GM19035 (cell line): ENCODE data around the gene CTXND1.

Source experiments
- ATAC-seq: cut with Tn5 transposase; IDR thresholded peaks from one replicate; pipeline ENCODE4 v1.9.1; 2021; ENCODE audit not compliant: unreplicated experiment

The CTXND1 gene

DNA sequence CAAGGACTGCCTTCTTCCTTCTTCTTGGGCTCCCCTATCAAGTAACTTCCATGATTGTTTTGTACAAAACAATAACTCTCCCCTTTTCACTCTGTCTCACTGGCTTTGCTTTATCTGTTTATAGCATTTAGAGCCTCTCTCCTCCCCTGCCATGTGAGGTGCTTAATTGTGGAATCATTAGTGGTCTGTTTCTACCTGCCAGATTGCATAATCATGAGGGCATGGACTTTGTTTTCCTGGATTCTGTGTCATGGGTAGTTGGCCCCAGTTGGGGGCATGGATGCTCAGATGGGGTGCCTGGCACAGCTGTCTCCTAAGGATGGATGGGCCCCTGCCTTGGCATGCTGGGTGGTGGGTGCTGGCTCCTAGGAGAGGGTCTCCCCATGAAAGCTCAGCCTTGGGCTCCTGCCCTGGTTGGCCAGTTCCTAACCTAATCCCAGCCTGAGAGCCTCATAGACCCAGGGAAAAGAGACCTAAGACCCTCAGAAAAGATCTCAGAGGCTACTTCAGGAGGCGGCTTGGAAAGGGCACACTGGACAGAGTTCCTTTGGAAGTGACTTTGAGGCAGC, 8.0 kb upstream of the CTXND1 start:
- ATAC-seq, result no peak

DNA sequence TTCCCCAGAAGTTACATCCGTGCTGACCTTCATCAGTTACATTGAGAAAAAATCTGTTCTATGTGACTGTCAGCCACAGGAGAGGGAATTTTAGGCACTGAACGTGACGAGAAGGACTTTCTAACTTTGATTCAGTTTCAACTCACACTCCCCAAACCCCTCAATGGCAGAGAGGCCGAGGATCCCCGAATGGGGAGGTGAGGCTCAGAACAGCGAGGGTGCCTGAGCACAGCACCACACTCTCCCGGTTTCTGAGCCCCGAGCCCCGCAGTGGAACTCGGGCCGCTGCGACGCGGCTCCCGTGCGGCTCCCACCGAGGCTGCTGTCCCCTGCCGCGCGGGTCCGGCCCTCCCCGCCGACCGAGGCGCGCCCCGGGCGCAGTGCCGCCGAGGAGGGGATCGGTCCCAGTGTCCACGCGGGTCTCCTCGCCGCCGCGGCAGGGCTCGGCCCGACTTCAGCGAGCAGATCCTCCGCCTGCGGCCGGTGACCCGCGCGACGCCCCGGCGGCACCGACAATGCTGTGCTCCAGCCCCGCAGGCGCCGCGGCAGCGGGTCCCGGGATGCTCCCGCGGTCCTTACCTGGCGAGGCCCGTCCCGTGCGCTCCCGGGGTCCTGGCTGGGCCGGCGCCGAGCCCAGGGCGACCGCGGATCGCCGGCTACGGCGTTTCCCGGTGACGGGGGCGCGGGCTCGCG, 439 bp downstream of the CTXND1 start:
- no peak for ATAC-seq

DNA sequence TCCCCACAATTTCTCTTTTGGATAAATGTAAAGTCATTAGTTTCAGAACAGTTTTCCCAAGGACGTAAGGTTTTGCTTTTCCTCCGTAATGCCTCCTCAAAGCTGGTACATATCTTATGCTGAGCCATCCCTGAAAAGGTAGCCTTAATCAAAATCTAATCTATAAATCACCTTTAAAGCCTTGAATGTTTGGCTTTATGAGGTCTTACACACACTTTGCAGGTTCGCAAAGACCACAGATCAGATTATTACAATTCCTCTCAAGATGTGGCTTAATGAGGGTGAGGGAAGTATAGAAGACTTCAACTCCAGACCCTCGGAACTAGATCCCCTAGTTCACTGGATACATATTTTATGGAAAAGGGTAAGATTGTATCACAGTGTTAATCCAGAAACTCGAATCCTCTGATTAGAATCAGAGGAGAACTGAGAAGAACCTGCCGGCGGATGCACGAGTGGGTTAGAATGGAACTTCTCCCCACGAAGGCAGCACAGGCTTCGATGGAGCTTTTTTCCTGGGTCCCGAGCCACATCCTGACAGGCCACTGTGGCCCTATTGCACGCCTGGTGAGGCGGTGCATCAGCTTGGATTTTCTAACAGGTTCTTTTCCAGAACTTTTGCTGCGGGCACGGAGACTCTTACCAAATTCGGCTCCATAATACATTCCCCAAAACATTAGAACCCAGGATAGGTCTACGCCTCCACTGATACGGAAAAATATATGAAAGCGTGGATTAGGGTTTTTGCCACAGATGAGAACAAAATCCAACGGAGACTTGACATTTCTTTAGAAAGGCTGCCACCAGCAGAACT, 1.2 kb downstream of the CTXND1 start:
- no peak for ATAC-seq

DNA sequence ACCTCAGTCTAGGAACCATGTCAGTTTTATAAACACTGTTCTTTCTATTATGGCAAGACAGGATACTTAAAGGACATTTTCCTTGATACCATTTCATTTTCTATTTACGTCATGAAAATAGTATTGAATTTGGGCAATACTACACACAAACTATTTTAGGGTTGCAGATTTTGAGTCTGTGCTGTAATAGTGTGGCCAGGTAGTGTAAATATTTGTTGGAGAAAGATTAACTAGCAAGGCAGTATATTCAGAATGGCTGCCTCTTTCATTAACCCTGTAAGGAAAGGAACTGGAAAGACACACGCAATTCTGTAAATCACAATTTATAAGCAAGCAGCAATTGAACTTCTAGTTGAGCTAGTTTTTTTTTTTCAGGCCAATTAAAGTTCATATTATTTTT, 2.0 kb downstream of the CTXND1 start:
- no peak for ATAC-seq

DNA sequence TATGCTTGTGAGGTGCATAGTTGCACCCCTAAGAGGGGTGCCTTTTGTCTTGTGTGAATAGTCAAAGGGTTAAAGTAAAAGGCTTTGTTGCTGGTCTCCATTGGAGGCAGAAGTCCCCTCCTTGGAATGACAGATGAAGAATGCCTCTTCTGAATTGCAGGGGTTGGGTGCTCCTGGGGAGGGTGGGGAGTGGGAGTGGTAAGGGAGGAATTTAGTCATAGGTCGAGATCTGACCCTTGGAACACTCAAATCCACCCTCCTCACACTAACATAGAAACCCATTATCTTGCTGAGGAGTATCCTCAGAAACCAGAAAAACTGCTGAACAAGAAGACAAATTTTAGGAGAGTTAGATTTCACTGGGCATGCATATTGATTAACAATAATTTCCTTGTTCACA, 4.7 kb downstream of the CTXND1 start:
- ATAC-seq, result no peak

DNA sequence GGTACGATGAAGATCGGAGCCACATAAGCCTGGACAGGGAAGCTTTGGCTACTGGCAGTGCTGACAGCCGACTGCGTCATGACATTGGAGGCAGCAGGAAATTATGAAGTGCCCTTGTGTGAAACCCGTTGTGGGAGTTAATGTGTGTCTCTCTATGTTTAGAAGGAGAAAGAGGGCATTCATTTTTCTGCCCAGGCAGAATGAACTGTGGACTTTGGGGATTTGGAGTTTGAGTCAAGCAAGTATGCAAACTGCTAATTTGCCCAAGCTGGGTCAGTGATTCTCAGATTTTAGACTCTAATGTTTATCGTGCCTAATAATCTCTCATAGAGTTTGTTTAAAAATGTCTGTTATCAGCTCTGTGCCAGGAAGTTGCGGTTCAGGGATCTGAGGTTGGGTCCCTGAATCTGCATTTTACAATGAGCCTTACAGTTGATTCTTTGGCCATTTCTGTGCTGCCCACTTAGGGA, 5.6 kb downstream of the CTXND1 start:
- no peak for ATAC-seq

DNA sequence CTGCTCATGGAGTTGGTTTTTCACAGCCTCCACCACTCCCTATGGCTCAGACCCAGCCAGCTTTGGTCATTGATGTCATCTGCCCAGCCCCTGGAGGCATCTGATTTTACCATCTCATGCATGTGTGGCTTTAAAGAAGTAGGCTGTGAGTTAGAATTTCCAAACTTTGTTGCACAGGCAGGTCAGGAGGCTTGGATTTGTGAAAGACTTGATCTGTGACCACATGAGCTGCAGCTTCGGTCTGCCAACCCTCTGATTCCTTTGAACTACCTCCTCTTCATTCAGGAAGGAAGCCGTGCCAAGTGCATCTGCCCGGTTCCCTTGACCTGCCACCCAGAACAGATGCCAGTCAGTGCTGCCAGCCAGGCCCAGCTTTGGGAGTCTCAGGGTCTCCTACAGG, 9.2 kb downstream of the CTXND1 start:
- ATAC-seq, result no peak

DNA sequence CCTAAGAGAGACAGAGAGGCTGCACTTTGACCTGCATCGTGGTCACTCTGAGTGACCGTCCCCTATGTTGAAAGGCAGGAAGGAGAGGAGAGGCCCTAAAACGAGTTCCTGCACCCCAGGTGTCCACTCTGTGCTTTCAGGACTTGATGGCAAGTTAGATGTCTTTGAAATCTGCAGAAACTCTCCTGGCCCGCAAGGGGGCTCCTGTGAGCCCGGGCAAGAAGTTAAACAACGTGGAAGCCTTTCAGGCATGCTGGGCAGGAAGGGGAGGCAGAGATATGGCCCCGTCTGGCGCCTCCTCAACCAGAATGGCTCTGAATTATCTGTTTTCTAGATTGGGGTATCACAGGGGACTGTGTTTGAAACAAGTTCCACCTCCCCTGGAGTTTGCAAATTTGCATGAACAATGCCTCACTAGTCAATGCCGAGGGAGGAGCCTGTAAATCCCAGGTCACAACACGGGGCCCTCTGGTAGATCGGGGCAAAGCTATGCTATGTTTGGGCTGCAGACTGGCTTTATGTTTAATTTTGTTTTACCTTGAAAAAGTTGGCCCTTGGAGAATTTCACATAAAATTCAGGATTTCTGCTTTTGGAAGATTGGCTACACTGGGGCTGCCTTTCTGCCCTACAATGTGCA, 9.8 kb downstream of the CTXND1 start:
- no peak for ATAC-seq

DNA sequence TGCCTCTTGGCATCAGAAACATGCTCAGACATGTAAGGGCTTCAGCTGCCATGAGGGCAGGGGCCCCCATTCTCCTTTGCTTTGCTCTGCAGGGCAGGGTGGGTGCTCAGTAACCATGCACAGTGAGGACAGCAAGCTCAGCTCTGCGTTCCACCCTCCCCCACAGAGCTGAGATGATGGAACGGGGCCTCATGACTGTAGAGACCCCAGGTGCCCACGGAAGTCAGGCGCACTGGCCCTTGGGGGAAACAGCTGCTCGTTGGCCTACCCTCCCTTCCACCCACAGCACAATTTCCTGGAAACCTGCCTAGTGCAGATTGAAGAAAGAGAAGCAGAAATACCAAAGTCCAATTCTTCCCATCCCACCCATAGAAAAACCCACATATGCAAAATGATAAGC, 10.5 kb downstream of the CTXND1 start:
- ATAC-seq, result no peak

DNA sequence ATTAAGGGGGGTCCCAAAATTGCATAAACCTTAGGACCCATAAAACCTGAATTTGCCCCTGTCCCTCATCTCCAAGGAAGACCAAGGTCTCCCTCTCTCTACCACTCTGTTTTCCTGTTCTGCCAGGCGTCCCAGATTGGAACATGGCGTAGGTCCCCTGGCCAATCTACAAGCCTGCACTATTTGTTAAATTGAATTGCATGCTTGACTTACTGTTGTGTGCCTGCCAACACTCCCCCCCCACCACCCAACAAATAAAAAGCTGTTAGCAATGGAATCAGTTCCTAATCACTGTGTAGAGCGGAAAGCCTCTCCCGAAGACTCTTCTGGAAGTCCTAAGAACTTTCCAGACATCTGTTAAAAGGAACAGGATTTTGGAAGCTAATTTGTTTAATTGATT, 11.7 kb downstream of the CTXND1 start:
- ATAC-seq, result no peak

DNA sequence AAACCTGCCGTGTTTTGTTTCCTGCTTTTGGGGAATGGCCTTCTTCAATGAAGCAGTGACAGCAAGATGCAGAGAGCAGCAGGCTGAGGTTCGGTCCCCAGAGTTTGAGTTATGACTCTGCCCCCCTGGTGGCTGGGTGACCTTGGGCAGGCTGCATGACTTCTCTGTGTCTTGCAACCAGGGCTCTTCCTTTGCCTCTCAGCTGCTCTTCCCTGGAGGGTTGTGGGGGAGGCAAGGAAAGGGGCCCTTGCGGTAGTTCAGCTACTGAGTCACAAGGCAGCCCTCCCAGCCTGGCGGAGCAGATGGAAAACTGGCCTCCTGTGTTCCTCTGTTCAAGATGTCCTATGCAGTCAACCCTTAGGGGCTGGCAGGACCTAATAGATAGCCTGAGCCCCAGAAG, 17.1 kb downstream of the CTXND1 start:
- ATAC-seq, result peak; percentile 58

DNA sequence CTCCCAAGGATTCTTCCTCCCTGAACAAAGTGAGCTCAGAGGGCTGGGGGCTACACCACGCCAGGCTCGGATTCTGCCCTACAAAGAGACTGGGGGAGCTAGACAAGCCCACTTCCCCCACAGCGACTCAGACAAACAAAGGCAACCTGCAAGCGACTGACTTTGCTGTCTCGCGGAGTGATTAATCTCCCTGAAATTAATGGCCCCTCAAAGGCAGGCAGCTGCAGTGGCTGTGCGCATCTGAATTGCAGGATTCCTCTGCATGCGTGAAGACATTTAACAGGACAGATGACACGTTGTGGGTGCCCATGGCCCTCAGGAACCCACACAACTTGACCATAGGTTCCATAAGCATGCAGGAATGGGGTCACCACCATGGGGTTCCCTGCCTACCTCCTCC, 18.4 kb downstream of the CTXND1 start:
- no peak for ATAC-seq

DNA sequence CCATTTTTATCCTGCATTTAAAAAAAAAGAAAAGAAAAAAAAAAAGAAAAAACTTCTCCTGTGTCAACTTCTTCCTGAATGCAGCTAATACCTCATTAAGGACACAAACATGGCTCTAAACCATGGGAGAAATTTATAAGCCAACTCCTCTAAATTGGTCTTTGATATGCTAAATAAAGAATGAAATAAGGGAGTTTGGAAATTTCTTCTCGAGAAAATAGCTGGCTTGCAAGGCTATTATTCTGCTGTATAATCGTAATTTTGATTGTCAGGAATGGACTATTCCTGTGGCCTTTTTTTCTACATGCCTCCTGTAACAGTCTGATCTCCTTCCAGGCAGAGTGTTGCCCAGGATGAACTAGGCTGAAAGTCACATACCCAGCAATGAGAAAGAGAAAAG, 20.6 kb downstream of the CTXND1 start:
- no peak for ATAC-seq

DNA sequence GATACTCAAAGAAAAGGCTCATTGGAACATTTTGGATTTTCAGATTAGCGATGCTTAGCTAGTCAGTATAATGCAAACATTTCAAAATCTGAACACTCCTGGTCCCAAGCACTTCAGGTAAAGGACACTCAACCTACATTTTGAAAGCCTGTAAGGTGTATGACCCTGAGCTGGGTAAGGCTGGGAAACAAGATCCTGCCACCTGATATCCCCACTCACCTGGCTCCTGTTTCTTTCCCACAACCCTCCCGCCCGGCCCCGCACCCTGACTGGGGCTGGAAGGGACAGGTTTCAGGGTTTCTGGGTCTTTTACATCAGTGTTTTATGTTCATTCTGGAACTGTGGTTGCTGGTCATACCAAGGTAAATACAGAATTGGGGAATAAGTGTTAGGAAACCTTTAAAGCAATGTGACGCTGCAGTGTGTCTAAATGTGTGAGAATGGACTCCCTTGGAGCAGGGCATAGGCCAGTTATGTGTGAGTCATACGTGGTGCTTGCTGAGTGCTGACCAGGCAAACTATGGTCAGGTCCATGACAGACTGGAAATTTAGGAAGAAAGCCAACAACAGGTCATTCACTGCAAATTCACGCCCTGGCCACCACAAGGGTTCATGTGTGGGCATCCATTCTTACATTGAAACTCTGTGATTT, 22.9 kb downstream of the CTXND1 start:
- ATAC-seq, result no peak

DNA sequence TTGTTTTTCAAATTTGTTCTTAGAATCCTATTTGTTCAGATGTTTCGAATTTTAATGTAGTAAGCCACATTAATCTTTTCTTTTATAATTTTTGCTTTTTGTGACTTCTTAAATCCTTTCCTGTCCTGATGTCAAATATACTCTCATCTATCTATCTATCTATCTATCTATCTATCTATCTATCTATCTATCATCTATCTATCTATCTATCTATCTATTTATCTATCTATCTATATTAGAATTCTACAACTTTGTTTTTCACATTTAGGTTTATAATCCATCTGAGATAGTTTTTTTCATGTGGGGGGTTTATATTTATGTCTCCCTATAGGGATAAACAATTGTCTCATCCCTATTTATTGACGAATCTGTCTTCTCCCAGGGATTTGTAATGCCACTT, 32.1 kb downstream of the CTXND1 start:
- ATAC-seq, result no peak

DNA sequence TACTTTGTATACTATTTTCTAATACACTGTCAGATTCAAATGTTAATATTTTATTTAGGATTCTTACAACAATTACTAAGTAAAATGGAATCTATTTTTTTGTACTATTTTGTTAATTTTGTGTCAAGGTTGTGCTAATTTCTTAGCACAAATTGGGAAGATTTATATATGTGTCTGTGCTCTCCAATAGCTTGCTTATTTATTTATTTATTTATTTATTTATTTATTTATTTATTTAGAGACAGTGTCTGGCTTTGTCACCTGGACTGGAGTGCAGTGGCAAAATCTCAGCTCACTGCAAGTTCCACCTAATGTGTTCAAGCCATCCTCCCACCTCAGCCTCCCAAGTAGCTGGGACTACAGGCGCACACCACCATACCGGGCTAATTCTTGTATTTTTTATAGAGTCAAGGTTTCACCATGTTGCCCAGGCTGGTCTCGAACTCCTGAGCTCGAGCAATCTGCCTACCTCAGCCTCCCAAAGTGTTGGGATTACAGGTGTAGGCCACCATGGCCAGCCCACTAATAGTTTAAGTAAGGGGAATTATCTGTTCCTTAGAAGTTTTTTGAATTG, 34.6 kb downstream of the CTXND1 start:
- ATAC-seq, result no peak

DNA sequence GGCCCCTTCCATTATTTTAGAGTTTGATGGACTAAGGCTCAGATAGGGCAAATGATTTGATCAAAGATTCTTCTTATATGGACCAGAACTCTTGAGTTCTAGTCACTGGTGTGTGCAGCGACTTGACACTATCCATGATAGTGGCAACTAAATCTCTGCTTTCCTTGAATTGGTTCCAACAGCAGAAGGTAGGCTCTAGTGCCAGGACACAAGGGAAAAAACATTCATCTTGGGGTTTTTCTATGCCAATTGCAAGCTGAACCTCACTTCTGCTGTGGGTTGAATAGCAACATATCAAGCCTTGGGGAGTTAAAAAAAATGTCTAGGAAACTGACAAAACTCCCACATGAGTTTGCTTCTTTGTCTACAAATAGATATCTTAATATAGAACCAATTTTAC, 35.1 kb downstream of the CTXND1 start:
- no peak for ATAC-seq

DNA sequence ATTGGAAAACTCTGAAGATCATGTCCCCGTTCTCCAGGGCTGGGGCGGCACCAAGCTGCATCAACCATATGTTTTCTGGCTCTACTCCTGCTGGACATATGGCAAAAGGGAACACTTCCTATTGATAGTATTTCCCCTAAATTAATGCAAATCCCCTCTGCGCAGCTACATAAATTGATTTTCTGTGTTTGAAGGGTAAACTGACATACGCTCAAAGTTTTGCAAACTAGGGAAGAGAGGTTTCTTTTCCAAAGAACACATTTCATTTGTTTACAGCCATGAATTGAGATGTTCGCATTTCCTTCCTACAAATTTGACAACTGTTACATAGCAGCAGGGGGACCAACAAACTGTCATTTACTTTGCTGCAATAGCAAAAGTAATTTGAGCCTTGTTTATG, 35.9 kb downstream of the CTXND1 start:
- no peak for ATAC-seq

DNA sequence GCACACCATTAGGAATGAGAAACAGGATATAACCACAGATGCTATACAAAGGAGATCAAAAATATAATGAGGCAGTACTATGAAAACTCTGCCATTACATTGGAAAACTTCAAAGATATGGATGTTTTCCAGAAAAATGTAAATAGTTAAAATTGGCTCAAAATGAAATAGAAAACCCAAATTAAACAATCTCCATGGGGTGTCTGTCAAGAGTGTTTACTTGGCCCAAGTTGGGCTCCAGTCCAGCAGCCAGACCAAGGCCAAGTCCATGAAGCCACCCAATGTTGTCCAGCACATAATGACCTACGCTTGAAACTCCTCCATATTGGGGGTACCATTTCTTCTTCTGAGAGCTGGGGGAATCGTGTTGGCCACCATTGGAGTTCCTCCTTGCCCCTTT, 37.1 kb downstream of the CTXND1 start:
- no peak for ATAC-seq

DNA sequence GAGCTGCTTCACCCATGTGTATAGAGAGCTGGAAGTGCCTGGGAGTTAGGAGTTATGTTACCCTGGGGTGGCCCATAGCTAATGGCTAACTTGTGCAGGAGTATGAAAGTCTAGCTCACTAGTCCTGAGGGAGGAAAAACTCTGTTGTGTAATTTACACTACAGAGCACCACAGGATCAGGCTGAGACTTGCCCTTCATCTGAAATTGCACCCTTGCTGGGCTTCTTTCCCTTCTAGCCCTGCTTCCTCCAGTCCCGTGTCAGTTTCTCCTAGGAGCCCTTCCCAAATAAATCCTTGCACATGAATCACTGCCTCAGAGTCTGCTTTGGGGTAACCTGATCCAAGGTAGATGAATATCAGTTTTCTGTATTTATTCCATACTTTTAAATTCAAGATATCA, 40.0 kb downstream of the CTXND1 start:
- ATAC-seq, result no peak
